K562 (cell line): ENCODE results near the gene SUSD5. TPM values are rescaled to one million over a fixed set of nuclear protein-coding genes. Genes with fewer than 3 reads are reported as not detected.

ENCODE experiments used
- ATF4 ChIP-seq: fragments of 450-650 bp; formaldehyde crosslinking; IDR thresholded peaks from 2 replicates; pipeline ENCODE4 v1.4.0; 2022; ENCODE audit warnings: mild to moderate bottlenecking, moderate library complexity
- ATF6 ChIP-seq: sonication (generic); formaldehyde crosslinking; IDR thresholded peaks from 2 replicates; pipeline ENCODE4 v1.4.0; 2020; ENCODE audit warnings: mild to moderate bottlenecking, missing genetic modification reagents
- ETV1 ChIP-seq: fragments of 450-650 bp; conservative IDR thresholded peaks from 2 replicates; pipeline ENCODE4 v1.6.1; 2016; ENCODE audit warnings: missing genetic modification characterization, control low read depth, low read depth, missing compliant biosample characterization
- EZH2 ChIP-seq: IDR thresholded peaks from 2 replicates; pipeline ENCODE4 v1.6.1; 2012; ENCODE audit warnings: low read depth, mild to moderate bottlenecking, inconsistent platforms, low read length, borderline replicate concordance
- FOXK2 ChIP-seq, 2 experiments: fragments of 450-650 bp; IDR thresholded peaks in 1 of 2; conservative IDR thresholded peaks in 1 of 2; 2 replicates each; pipeline ENCODE4 v1.6.1; 2016; ENCODE audit warnings: low read depth in 2 of 2, mild to moderate bottlenecking in 1 of 2
- MTA2 ChIP-seq: fragments of 450-650 bp; IDR thresholded peaks from 2 replicates; pipeline ENCODE4 v1.6.1; 2016; ENCODE audit warnings: low read depth
- PKNOX1 ChIP-seq: fragments of 450-650 bp; IDR thresholded peaks from 2 replicates; pipeline ENCODE4 v1.6.1; 2016
- POLR2H ChIP-seq: IDR thresholded peaks from 2 replicates; pipeline ENCODE4 v1.6.1; 2016; ENCODE audit warnings: missing genetic modification characterization, low read depth, mild to moderate bottlenecking, control low read depth, missing compliant biosample characterization, moderate library complexity
- RBM25 ChIP-seq: fragments of 200-400 bp; formaldehyde crosslinking; IDR thresholded peaks from 2 replicates; pipeline ENCODE4 v1.6.1; 2018; ENCODE audit warnings: low read length, low read depth, moderate library complexity; ENCODE audit not compliant: severe bottlenecking
- SPI1 ChIP-seq: IDR thresholded peaks from 2 replicates; pipeline ENCODE4 v1.6.1; 2011; ENCODE audit warnings: low read depth, low read length, control low read depth, borderline replicate concordance
- TBP ChIP-seq: optimal IDR thresholded peaks from 2 replicates; pipeline ENCODE3; 2011; ENCODE audit warnings: low read depth, low read length, improper control_type of control experiment
- ZBTB40 ChIP-seq, 2 experiments: fragments of 450-650 bp in 1 of 2; sonication (generic) in 1 of 2; formaldehyde crosslinking in 1 of 2; IDR thresholded peaks; 2 replicates each; pipeline versions ENCODE4 v1.7.1 to v1.9.0; 2016 to 2022; ENCODE audit warnings: inconsistent platforms in 1 of 2, mild to moderate bottlenecking in 1 of 2, missing genetic modification reagents in 1 of 2
- ZNF239 ChIP-seq: fragments of 250-450 bp; sonication (Bioruptor Pico); IDR thresholded peaks from 2 replicates; pipeline ENCODE4 v1.4.0; 2020; ENCODE audit warnings: mild to moderate bottlenecking
- polyA plus RNA-seq, 8 experiments: library from polyadenylated mRNA; depleted of rRNA in 4 of 8; stranded (reverse) in 5 of 8; unstranded in 3 of 8; fragments of >200 nt; fragmentation: Nextera tagmentation in 2 of 8; fragmentation: Illumina TruSeq in 1 of 8; extraction: Ambion mirVana in 2 of 8; extraction: Trizol in 1 of 8; gene quantifications; 2 replicates each; pipeline versions ENCODE4 v1.2.1 to v1.2.3, GENCODE V29; 2011 to 2014; ENCODE audit warnings: inconsistent platforms in 1 of 8, missing spikeins in 1 of 8
- total RNA-seq, 7 experiments: library from RNA; depleted of rRNA in 6 of 7; stranded (reverse); fragments of >200 nt in 6 of 7; fragmentation: Illumina TruSeq in 2 of 7; extraction: Trizol in 2 of 7; gene quantifications; 2 replicates each; pipeline versions ENCODE4 v1.2.1 to v1.2.3, GENCODE V29; 2011 to 2021; ENCODE audit warnings: low replicate concordance in 1 of 7

SUSD5 gene
- total and polyA plus RNA-seq, 9 of the 15 experiments (the other 6 are each of a cell fraction or from before 2014, with no cell fraction given), result not detected

GRCh38 chr3:33115024-33115768 is 103.4 kb downstream of the SUSD5 start (continued):
- TF ChIP-seq TBP (peak; percentile 38), RBM25 (no peak), ATF4 (CRISPR knock-in tag) (0 out of 2 replicates have a peak, but pooled peaks have one; percentile 29), ZNF239 (CRISPR knock-in tag) (no peak), ATF6 (CRISPR knock-in tag) (0 out of 2 replicates have a peak, but pooled peaks have one; percentile 67), SPI1 (peak; percentile 91), FOXK2 (conservative IDR thresholded peaks at IDR 0.05 in 1 of 2, IDR thresholded peaks at IDR 0.05 in 1 of 2; ENCODE audit: low read depth in 2 of 2) (peak; percentile 41 to 61; a peak in 2 of 4 replicates), EZH2 (no peak), ZBTB40 (IDR thresholded peaks at IDR 0.05) (peak; percentile 62; the same call in 1 of the 2 replicates), ZBTB40 (CRISPR knock-in tag; IDR thresholded peaks at IDR 0.05) (no peak), PKNOX1 (0 out of 2 replicates have a peak, but pooled peaks have one; percentile 24), ETV1 (tag) (peak; percentile 19; the same call in 1 of the 2 replicates), POLR2H (peak; percentile 67; the same call in 1 of the 2 replicates), MTA2 (0 out of 2 replicates have a peak, but pooled peaks have one; percentile 25)
